ENCODE data around the gene FAM13A.
"Not testable (repeated sequence)": the region's sequence is repeated elsewhere in the genome, so short reads cannot be mapped to it uniquely, and the experiment has no call there.

Gene FAM13A

DNA sequence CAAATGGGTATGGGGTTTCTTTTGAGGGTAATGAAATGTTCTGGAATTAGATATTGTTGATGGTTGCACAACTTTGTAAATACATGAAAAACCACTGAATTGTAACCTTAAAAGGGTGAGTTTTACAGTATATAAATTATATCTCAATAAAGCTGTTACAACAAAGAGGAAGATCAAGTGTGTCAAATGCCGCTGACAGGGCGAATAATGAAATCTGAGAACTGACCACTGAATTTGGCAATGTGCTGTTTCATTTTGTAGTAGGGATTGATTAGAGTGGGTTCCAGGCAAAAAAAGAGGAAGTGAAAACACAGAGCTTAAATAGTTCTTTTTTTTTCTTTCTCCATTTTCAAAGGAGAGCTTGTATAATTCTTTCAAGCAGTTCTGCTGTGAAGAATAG lies 198.2 kb downstream of the FAM13A start:
- FAIRE-seq (peak; percentile 96), DNase-seq (ENCODE audit: insufficient read length, low spot score) (peak; percentile 19)

DNA sequence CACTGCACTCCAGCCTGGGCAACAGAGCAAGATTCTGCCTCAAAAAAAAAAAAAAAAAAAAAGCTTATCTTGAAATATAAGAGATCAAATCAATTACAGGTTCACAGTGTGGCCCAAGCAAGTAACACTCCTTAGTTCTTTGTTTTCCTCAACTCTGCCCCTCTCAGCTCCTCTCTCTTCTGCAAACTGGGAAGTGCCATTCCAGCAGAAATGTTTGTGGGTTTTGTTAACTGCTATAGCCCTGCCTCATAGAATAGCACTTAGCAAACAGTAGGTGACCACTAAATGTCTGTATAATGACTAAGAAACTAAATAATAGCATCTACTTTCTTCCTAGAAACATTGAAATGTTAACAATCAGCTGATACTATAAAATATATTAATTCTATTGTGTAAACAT lies 199.4 kb downstream of the FAM13A start:
- DNase-seq (ENCODE audit: insufficient read length, low spot score) (no peak), FAIRE-seq (no peak)

DNA sequence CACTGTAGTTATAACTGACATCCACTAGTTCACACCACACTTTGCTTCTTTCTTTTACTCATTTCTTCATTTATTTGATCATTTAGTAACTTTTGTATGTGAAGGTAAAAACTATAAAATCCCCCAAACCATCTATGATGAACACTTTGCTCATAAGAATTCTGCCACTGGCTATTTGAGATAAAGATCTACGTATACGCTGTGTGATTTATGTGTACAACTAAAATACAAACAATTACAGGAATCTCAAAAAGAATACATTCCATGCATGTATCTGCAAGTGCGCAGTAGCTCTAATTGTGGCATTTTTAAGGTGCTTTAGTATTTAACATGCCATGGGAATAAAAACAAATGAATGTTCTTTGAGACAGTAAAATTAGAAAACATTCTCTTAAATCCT lies 202.5 kb downstream of the FAM13A start:
- FAIRE-seq = no peak
- DNase-seq (ENCODE audit: insufficient read length, low spot score) = no peak

DNA sequence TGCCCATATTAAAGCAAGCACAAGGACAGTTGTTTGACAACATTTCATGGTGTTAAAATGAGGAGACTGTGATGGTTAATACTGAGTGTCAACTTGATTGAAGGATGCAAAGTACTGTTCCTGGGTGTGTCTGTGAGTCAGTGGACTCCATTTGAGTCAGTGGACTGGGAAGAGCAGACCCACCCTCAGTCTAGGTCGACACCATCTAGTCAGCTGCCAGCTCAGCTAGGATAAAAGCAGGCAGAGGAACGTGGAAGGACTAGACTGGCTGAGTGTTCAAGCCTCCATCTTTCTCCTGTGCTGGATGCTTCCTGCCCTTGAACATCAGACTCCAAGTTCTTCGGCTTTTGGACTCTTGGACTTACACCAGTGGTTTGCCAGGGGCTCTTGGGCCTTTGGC lies 203.4 kb downstream of the FAM13A start:
- not testable (repeated sequence) for FAIRE-seq; DNase-seq (ENCODE audit: insufficient read length, low spot score)

DNA sequence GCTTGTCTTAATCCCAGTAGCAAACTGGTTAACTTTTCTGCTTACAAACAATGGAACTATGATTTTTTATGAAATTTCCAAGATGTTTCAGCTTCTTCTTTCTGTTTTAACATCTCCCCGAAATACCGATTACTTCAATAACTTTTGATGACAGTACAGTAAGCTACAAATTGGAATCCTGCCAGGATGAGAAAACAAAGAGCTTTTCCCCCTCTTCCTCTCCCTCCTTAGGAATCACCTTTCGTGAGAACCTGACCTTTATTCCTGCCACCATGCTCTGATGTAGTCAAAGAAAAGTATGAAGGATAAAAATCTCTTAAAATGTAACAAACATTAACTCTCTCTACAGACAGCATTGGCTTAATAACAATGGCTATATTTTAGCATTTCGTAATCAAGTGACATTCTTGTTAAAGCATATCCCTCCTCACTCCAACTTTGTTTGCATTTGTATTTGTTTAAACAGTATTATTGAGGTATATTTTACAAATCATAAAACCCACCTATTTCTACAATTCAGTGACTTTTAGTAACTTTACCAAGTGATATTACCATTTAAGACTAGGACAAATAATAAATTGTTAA lies 210.7 kb downstream of the FAM13A start:
- DNase-seq (ENCODE audit: insufficient read length, low spot score) (no peak), FAIRE-seq (no peak)

DNA sequence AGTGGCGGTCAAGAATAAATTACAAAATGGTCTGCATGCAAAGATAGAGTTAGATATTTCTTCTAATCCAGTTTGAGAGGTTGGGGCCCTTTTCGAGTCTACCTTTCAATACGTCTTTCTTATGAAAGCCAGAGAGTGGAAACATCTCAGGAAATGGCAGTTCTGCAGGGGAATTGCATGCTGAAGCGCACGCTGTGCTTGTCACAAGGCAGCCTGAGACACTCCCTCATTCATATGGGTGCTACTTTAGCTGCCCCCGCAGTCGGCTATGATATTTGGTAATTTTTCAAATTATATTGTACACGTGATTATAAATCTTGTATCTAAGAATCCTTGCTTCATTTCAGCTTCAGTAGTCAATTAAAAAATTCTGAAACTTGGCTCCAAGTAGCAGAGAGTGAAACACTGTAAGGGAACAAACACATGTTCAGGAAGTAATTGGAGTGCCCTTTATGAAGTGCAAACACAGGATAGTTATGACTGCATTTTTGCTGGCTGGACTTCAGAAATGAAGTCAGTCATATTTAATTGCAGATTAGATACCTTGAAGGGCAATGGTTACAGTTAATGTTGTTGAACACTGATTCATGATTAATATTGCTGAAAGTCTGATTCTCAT lies 213.8 kb downstream of the FAM13A start:
- FAIRE-seq (no peak), DNase-seq (ENCODE audit: insufficient read length, low spot score) (no peak)

DNA sequence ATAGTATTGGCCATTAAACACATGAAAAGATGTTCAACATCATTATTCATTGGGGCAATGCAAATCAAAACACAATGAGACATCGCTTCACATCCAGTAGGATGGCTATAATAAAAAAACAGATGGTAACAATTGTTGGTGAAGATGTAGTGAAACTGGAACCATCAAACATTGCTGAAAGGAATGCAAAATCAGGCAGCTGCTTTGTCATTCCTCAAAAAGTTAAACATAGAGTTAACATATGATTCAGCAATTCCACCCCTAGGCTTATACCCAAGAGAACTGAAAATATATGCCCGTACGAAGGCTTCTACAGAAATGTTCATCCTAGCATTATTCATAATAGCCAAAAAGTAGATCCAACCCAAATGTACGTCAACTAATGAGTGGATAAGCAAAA lies 215.3 kb downstream of the FAM13A start:
- FAIRE-seq = no peak
- DNase-seq (ENCODE audit: insufficient read length, low spot score) = no peak

DNA sequence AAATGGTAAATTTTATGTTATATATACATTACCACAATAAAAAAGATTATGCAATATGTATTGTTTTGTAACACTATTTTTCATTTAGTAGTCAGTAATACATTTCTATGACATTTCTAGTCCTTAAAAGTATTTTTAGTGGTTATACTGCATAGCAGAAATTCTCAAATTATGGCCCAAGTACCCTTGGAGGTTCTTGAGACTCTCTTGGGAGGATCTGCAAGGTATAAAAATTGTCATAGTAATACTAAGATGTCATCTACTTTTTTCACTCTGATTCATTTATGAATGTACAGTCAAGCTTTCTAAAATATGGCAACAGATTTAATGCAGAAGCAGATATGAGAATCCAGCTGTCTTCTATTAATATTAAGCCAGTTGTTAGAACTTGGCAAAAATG lies 220.8 kb downstream of the FAM13A start:
- no peak for DNase-seq (ENCODE audit: insufficient read length, low spot score)
- no peak for FAIRE-seq

DNA sequence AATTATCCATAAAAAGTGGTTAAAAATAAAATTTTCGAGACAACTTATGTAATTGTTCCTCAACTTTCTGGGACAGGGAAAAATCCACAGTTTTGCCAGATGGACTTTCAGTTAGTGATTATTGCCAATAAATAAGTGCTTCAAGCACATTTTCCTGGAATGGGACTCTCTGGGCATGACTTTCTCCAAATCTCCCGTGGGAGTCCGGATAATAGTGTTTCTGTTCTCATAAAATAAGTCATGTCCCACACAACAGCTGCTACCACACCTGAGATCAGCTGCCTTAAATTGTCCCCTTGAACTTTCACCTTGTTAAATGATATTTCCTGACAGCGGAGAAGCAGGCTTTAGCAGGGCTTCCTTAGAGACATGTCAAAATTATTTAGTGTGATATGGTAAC lies 226.0 kb downstream of the FAM13A start:
- no peak for FAIRE-seq
- DNase-seq (ENCODE audit: insufficient read length, low spot score) = no peak

DNA sequence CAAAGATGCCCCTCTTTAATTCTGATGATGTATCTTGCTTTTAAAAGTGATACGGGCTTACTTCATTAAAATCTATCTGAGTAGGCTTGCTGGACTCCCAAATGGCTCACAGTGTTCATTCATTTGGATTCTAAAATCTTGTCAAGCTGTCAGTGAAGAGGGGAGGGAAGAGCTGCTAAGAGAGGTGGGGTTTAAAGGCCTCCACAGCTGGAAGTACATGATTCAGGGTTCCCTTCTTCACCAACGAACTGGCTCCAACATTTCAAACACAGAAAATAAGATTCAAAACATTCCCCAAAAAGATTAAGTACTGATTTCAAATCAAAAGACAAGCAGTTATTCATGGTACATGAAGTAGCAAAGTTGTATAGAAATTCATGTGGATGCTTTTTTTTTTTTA lies 226.4 kb downstream of the FAM13A start:
- DNase-seq (ENCODE audit: insufficient read length, low spot score) (no peak), FAIRE-seq (no peak)

DNA sequence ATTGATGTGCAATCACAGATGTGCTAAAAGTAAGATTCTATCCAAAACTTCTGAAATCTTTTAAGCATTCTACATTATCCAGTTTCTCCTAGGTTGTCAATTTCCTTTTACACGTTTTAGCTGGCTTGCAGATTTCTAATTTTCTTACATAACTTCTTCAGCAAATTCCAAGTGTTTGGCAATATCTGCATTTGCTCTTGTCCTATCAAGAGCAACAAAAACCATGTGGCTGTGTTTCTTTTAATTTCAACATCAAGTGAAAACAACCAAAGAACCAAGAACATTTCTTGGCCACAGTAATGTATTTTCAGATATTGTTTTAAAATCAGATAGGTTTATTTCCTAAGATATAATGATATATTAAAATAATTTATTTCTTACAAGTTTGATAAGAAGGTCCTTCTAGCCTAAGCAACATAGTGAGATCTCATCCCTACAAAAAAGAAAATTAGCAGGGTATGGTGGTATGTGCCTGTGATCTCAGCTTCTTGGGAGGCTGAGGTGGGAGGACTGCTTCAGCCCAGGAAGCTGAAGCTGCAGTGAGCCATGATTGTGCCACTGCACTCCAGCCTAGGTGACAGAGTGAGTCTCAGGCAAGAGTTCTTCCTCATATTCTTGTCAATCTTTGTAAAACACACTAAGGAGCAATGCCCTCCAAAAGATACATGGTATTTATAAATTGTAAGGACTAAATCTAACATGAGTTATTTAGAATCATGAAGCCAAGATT lies 228.0 kb downstream of the FAM13A start:
- peak; percentile 53 for FAIRE-seq
- no peak for DNase-seq (ENCODE audit: insufficient read length, low spot score)

DNA sequence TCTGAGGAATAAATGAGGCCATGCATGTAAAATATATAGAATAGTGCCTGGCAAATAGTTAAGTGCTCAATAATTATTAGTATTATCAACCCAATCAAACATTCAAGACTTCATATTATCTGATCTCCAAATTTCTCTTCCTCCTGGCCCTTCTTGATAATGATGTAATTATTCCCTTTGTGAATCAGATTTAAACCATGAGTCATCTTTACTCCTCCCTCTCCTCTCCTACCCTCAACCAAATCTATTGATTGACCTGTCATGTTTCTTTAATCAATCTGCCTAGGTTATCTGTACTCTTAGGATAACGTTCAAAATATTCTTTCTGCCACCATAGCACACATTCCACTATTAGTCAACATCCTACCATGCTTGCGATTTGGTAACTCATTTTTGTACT lies 229.5 kb downstream of the FAM13A start:
- DNase-seq (ENCODE audit: insufficient read length, low spot score) = no peak
- no peak for FAIRE-seq

DNA sequence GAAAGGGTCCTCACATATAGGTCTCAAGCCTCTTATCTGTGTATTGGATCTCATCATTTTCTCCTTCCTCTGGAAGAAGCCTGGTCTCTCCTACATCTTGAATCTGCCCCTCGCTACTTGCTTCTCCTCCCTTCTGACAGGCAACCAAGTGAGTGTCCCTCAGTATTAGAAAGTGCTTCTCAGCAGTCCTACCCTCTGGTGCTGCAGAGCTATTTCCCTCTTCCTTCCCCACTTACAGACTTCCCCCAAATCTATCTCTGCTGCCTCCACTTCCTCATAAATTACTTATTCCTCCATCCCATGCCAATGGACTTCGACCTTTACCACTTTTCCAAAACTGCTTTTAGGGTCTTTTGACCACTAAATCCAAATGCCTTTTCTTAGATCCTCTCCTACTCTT lies 230.2 kb downstream of the FAM13A start:
- FAIRE-seq (no peak), DNase-seq (ENCODE audit: insufficient read length, low spot score) (no peak)

DNA sequence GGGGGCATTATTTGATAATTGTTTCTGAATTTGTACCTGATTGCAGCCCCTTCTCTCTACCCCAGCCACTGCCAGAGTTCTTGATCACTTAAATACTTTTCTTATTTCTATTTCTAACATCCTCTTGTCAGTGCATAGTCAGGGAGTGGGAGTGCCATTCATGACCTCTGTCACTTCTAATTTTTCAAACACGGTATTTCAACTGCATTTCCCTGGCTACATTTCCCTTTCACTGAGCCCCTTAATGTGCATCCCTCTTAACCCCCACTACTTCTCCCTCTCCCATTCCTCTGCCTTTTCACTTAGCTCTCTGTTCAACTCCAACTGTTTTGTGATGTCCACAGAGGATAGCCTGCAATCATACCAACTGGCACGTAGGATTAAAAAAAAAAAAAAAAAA lies 231.1 kb downstream of the FAM13A start:
- FAIRE-seq = no peak
- DNase-seq (ENCODE audit: insufficient read length, low spot score) = no peak

DNA sequence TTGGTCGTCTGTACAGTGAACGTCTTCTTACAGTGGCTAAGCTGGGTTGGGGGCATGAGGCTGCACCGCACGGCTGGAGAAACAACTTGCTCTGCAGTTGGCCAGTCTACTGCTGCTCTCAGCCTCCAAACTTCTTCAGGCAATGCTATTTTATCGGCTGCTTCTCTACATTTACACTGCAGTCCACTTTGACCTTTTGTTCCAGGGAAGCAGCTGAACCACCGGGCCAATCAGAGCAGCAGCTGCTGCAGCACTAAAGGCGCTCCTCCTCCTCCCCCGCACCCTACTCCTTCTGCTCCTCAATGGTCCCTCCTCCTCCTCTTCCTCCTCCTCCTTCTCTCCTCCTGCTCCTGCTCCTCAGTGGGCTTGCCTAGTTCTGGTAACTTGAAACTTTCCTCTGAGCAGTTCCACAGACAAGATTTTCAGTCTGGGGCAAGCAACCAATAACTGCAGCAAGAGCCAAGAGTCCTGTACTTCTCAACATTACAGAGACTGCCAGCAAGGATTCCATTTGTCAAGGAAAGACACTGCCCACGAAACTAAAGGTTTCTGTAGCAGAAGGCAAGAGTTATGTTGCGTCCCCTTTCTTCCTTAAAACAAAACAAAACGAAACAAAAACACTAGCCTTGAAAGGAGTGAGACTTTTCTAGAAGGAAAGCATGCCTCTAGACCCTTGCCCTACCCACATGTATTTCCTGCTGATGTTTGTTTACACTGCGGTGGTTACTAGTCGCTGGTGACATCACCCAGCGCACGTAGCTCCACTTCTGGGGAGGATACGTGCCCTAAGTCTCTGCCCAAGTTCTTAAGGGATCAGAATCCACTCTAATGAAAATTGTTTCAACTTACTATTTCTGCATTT lies 233.7 kb downstream of the FAM13A start:
- FAIRE-seq (peak; percentile 96), DNase-seq (ENCODE audit: insufficient read length, low spot score) (peak; percentile 27)

DNA sequence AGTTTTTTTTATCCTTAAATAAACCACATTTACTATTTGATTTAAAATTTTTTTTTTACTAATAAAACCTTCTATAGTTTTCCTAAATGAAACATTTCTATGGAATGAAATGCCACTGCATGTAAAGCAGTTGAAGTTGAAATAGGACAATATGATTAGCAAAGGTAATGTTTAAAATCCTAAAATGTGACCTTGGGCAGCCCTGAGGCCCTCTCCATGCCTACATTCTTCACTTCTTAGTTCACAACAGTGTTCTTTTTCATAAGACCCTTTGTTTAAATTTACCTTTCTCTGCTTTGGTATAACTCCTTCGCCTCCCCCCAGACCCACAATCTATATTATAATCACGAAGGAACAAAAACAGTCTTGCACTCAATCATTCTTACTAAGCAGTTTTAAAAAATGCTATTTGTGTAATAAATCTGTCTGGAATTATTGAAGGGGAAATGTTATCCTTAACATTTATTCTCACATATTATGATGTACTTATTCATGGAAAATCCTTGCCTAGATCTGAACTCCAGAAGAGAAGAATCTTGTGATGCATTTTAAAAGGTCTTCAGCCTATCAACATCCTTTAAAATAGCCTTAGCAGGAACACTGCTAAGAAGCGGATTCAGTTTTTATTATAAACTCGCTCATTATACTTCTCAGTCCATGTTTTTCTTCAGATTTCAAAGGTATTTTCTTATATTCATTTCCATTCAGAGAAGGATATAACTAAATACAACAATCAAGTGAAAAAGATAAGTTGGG lies 234.8 kb downstream of the FAM13A start:
- DNase-seq (ENCODE audit: insufficient read length, low spot score) = no peak
- peak; percentile 35 for FAIRE-seq

DNA sequence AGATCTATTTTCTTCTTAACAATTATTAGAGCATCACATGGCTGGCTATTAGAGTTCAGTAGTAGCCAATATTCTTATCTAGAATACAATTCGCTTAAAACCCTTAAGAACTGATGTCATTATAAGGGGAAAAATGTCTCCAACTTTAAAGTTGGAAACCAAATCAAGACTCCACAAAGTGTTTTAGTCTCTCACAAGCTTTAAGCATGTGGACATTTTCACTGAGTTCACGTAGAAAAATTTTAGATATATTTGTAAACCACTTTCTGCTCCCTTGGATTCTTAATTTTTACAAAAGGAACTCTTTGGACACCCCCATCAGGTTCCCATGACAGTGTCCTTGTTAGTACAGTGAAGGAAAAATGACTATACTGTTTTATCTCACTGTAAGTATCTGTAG lies 235.5 kb downstream of the FAM13A start:
- no peak for FAIRE-seq

DNA sequence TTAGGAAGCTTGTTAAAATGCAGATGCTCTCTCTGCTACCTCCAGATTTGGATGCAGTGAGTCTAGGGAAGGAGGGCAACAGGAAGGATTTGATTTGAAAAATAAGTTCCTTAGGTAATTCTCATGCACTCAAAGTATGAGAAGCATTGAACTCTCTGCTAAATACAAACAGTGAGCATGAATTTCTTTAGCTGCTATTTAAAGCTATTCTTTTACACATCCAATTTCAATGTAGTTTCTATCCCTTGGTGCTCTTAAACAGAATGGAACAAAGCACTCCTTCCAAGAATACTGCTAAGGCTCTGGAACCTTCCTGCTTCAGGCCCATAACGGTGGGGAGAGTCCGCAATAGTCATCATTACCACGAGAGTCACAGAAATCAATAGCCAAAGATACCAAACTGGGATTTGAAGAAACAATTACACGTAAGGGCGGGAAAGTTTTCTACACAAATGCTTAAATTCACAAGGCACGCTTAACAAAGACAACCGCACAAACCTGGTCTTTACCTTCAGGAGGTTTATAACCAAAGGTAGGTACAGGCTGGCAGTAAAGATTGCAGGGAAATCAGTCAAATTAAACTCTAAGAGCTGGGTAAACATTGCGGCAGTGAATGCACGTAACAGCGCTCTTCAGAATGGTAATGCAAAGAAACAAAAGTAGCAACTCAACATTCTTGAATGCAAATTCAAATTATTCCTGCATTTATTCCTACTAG lies 236.1 kb downstream of the FAM13A start:
- DNase-seq (ENCODE audit: insufficient read length, low spot score) (no peak), FAIRE-seq (no peak)

More for the DNA sequence above, 235.5 kb downstream of the FAM13A start:
- no peak for DNase-seq (ENCODE audit: insufficient read length, low spot score)

DNA sequence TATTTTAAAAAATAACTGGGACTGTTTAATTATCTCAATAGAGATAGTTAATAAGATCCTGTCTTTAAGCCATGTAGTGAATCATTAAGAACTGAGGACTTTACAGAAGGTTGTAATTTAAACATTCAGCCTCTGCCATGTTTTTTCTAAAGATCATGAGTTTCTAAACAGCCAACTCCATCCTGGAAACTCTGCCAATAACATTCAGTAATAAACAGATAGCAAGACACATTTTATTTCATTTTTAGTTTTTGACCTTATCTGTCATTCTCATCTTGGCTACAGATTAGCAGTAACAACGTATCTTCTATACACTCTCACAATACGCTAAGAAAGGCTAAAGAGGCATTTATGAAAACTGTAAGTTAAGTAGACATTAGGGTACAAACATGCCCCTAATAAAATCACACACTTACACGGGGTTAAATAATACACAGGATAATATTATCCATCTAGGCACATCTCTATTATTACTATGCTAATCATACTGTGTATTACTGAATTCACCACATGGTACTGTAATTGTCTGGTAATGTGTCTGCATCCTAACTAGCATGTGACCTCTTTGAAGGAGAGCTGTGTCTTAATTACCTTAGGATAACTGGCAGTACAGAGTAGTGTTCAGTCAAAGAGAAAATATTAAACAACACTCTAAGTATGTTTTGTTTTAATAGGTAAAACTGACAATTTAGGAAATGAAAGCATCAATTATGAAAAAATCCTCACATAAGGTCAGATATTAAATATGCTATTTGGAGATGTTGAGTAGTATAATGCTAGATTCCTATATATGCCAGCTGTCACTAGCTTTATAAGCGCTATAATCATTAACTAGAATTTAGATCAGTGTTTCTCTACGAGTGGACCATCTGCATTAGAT lies 236.9 kb downstream of the FAM13A start:
- no peak for FAIRE-seq

More for the DNA sequence above, 236.9 kb downstream of the FAM13A start:
- DNase-seq (ENCODE audit: insufficient read length, low spot score) = no peak

Data from GM19239 (cell line).